Measurements from ENCODE around the gene CCDC174.
"Not testable (repeated sequence)": the region's sequence is repeated elsewhere in the genome, so short reads cannot be mapped to it uniquely, and the experiment has no call there.

The CCDC174 gene

DNA sequence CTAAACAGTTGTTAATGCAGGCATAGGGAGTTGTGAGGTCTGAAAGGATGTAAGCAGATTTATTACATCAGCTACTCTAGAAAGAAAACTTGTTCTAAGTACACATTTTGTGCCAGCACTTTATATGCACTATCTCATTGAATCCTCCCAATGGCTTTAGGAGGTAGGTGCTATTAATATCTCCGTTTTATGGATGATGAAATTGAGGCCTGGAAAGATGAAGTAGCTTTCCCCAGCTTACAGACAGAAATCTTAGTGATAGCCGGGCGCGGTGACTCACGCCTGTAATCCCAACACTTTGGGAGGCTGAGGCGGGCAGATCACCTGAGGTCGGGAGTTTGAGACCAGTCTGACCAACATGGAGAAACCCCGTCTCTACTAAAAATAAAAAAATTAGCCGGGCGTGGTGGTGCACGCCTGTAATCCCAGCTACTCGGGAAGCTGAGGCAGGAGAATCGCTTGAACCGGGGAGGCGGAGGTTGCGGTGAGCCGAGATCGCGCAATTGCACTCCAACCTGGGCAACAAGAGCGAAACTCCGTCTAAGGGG is 872 bp downstream of the CCDC174 start:
- DNase-seq (ENCODE audit: low spot score), result not testable (repeated sequence)

DNA sequence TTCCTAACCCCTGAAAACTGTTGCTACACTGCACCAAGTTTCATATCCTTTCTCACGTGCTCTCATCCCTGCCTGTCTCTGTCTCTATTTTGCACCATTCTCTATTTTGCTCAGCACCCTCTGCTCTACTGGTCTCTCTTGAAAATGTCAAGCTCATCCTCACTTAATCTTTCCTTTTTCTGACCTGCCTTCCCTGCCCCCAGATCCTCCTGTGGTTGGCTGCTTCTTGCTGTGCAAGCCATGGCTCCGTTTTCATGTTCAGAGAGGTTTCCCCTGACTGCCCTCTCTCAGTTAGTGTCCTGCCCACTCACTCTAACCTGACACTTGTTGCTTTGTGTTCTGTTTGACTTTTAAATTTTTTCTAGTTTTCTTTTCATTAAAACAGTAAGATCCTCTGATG is 6.0 kb downstream of the CCDC174 start:
- DNase-seq (ENCODE audit: low spot score), result no peak

DNA sequence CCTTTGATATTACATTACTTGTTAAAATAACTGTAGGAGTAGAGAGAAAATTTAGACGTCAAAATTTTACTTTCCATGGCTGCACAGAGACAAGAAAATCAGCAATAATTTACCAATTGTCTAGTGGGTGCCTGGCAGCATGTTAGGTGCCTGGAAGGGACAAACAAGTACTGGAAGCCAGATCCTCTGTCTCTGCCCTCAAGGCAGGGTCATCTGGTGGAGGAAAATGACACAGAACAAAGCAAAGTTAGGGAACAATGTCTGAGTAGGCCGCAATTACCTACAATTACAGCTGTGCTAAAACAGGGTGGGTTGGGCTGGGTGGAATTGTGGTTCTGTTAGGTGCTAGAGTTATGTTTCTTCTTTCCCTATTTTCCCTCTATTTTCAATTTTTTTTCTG is 7.4 kb downstream of the CCDC174 start:
- no peak for DNase-seq (ENCODE audit: low spot score)

DNA sequence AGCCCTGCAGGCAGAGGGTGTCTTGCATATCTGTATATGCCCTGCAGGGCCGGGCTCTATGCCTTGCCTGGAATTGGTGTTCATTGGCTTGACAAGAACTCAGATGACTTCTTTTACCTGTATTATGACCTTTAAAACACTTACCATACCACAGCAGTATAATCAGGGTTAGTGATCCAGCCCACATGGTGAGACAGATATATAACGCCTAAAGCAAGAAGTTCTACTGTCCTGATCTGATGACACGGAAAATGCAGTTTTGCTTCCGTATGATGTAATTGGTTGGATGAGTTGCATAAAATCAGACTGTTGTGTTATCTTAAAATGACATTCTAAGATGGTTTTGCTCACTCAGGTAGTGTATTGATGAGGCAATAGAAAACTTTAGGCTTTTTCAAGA is 9.4 kb downstream of the CCDC174 start:
- no peak for DNase-seq (ENCODE audit: low spot score)

DNA sequence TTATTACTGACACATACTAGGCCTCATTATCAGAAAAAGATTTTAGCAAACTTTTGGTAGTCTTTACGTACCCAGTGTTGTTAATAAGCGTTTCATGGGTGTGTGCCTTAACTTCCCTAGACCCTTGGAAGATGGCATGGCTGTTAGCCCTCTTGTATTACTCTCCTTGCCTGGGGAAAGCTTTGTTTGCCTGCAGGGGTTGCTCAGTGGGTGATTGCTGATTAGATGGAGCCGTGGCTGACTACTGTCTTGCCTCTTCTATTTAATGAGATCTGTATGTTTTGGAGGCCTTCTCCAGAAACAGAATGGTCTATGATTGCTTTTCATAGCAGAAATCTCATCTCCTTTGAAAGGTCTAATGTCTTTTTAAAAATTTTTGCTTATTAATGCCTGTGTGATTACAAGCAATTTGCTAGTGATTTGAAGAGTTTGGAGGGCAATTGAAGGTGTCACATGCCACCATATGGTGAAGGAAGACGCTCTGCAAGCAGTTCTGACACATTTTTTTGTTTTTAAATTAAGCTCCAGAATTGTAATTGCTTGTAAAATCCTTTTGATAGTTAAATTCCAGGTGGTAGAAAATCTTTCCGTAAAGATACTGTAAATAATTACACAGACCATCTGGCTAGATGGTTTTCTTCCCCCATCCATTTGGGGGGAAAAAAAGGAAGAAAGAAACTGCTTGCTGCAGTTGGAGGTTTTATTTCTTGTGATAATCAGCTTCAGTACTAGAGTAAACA is 12.0 kb downstream of the CCDC174 start:
- DNase-seq (ENCODE audit: low spot score), result no peak

DNA sequence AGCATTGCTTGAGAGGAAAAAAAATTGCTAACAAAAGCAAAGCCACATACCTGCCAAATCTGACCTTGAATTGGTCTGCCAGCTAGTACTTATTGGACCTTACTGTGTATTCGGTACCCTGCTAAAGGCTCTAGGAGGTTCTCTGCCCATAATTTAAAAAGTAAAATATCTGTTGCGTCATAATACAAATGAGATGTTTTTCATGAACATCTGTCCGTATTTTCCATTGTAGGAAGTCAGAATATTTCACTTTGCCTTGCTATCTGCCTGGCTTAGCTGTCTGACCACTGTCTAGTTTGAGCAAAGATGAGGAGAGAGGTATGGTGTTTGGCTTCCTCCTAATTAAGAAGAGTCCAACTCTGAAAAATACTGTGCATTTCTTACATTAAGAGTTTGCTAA is 12.6 kb downstream of the CCDC174 start:
- no peak for DNase-seq (ENCODE audit: low spot score)

DNA sequence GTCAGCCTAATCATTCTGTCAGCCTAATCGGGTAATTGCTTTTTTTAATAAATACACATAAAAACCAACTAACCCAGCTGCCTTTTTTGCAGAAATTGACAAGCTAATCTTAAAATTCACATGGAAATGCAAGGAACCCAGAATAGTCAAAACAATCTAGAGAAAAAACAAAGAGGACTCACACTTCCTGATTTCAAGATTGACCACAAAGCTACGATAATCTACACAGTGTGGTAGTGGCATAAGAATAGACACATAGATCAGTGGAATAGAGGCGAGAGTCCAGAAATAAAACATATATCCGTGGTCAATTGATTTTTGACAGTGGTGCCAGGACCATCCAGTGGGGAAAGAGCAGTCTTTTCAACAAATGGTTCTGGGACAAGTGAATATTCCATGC is 21.0 kb downstream of the CCDC174 start:
- no peak for DNase-seq (ENCODE audit: low spot score)

DNA sequence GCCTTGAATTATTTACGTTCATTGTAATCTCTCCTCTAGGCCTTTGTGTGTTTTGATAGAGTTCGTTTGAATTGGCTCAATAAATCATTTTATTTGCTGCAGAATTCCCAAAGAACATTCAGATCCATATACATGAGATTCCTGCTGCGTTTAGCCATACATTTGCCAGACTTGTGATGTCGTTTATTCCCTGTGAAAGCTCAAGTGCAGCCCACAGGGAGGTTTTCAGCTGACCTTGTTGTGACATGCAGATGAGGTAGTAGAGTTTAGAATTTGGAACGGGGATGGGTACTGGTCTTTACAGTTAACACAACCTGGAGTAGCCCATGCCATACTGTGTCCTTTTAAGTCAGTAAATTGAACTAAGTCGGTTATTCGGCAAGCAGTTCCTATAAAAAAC is 23.3 kb downstream of the CCDC174 start, which contains the start of gene C3orf20:
C3orf20 (plus strand) TSS at position 301 of the 400 bp plus-strand sequence. CDS start 7,573 bp downstream, outside the sequence.
- DNase-seq (ENCODE audit: low spot score), result no peak

DNA sequence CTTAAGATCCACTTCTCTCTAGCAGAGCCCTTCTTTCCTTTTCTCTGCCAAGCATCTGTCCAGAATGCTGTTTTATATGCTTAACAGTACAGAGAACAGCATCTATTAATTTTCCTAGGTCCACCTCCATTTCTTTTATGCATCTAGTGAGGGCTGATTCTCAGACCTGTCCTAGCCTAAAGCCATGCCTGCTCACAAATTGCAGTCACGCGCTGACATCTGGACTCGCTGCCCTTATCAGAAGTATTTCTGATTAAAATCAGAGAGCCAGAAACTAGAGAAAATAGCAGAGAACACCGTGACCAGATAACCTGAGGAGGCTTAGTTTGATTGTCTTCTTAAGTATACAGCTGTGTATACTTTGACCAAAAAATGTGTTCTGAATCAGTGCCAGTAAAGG is 25.3 kb downstream of the CCDC174 start:
- no peak for DNase-seq (ENCODE audit: low spot score)

DNA sequence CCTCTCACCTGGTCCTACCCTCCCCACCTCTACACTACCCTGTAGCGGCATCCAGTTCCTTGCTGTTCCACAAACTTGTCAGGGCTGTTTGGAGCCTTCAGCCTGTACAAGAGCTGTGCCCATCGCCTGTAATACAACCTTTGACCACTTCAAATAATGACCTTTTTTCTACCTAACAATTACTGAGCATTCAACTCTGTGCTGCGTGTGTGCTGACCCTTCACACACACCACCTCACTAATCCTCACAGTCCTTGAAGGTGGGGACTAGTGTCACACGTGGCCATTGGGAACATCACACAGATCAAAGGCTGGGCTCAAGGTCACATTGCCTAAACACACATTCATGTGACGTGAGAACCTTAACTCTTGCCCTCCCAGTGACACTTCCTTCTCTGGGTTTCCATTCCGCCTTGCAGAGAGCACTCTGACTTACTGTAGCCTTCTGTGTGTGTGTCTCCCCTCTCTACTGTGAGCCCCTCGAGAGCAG is 26.5 kb downstream of the CCDC174 start:
- DNase-seq (ENCODE audit: low spot score), result no peak

DNA sequence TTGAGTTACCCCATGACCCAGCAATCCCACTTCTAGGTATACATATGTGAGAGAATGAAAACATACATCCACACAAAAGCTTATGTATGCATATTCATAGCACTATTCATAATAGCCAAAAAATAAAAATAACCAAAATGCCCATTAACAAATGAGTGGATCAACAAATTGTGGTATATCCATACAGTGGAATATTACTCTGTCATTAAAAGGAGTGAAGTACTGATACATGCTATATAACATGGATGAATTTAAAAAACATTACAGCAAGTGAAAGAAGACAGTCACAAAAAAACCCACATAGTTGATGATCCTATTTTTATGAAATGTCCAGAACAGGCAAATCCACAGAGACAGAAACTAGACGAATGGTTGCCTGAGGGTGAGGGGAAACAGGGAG is 28.6 kb downstream of the CCDC174 start:
- no peak for DNase-seq (ENCODE audit: low spot score)

DNA sequence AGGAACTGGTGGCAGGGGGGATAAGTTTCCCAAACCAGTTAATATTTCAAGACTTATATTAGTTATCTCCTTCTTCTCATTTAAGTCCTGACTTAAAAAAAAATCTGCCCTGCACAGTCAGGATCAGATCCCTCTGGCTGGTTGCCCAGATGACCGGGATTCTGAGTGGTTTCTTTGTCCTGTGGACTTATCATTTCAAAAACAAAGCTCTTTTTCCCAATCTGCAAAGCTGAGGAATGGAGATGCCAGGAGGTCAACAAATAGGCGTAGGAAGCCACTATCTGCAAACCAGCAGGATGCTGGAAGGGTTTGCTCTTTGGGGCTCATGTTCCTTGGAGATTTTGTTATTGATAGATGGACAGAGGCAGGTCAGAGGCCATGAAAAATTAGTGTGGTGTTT is 29.2 kb downstream of the CCDC174 start:
- no peak for DNase-seq (ENCODE audit: low spot score)

DNA sequence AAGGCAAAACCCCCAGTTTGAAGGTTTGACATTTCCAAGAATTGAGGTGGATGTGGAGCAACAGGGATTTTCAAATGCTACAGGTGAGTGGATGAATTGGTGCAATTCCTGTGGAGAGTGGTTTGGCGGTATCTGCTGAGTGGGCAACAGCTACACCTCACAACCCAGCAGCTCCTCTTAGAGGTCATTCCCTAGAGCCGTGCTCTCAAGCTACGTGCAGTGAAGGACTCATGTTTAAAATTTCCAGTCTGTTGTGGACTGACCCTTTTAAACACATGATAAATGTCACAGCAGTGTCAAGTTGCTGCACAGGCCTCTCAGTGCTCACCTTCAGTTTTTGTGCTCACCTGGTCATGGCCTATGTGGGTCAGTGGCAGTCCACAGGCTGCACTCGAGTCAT is 32.9 kb downstream of the CCDC174 start:
- DNase-seq (ENCODE audit: low spot score), result no peak

DNA sequence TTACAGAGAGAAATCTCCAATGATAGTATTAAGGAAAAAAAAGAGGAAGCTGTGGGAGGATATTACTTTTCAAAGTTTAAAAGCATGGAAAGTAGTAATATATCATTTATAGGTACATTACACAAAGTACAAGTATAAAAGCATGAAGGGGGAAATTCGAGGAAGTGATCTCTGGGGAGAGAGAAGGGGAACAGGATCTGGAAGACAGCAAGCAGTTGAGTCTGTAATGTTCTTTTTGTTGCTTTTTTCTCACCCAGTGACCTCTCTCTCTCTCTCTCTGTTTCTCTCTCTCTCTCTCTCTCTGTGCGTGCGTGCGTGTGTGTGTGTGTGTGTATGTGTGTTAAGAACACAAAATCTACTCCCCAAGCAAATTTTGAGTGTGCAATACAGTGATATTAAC is 33.6 kb downstream of the CCDC174 start:
- DNase-seq (ENCODE audit: low spot score), result no peak

DNA sequence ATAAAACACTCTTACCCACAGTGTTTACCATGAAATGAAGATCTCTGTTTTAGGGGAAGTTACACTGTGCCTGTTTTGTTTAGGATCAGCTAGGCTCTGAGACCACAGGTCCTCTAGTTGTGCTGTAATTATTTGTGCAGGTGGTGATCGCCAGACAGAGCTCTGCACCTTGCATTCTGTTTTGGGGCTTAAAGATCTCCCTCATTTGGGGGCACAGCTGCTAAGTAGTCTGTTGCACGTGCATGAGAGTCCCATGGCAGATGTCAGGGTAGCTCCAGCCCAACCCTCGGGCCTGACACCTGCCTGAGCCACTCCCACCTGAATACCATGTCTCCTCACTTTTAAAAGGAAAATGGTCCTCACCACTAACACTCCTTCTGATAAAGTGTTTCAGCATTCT is 35.8 kb downstream of the CCDC174 start:
- no peak for DNase-seq (ENCODE audit: low spot score)

DNA sequence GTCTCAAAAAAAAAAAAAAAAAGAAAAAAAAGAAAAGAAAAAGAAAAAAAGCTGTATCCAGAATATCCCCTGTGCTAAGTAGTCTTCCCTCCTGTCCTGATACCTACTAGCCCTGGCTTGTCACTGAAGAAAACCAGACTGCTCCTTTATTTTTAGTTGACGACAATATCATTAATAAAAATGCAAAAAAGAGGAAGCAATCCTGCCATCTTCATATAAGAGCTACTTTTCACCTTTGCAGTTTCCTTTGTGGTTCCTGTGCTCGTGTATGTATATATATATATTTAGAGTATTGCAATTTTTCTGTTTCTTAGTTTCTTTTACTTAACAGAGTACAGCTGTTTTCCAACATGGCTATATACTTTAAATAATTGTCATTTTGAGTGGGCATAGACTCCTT is 37.0 kb downstream of the CCDC174 start:
- no peak for DNase-seq (ENCODE audit: low spot score)

DNA sequence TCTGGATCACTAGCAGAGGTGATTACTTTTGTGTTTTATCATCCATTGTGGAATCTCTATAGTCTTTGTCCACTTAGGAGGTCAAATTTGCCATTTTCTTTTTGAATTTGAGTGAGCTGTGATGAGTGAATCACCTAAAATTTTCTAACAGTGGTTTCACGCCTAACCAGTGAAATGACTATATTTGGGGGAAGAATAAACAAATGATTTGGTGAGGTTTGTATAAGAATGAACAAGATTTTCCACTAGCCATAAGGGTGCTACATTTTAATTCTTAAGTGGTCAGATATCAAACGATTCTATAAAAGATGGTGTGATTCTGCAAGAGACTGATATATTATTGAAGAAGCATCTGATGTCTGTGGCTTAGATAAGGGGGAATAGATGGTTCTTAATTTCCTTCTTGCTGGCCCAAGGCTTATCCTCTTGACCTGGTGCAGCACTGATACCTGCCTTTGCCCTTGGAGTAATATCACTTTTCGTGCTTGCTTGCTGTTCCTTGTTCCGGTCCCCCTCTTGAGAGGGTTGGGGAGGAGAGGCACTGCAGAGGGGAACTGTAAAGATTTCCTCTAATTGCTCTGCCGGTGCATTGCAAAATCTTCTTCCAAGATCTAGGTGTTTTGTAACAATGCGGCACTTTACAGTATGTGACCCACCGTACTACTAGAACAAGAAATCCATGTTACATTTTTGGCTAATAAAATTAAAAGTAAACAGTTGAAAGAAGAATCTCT is 37.9 kb downstream of the CCDC174 start:
- no peak for DNase-seq (ENCODE audit: low spot score)

DNA sequence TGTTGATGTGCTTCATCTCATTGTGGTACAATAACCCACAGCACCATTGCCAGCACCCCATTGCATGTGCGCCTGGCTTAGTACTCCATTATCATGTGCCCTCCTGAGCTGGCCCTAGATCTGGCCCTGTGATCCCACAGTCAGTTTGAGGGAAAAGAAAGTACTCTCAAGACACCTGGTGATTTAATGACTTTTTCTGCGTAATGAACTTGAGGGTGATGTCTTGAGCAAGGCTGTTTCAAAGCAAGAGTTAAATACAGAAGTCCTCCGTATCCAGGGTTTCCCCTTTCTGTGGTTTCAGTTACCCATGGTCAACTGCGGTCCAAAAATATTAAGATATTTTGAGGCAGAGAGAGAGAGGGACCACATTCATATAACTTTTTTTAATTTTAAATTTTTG is 39.7 kb downstream of the CCDC174 start:
- no peak for DNase-seq (ENCODE audit: low spot score)

DNA sequence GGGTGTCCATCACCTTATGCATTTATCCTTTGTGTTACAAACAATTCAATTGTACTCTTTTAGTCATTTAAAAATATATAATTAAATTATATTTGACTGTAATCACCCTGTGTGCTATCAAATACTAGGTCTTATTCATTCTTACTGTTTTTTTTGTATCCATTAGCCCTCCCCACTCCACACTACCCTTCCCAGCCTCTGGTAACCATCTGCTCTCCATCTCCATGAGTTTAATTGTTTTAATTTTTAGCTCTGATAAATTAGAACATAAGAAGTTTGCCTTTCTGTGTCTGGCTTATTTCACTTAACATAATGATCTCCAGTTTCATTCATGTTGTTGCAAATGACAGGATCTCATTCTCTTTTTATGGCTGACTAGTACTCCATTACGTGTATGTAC is 40.2 kb downstream of the CCDC174 start:
- DNase-seq (ENCODE audit: low spot score), result no peak

DNA sequence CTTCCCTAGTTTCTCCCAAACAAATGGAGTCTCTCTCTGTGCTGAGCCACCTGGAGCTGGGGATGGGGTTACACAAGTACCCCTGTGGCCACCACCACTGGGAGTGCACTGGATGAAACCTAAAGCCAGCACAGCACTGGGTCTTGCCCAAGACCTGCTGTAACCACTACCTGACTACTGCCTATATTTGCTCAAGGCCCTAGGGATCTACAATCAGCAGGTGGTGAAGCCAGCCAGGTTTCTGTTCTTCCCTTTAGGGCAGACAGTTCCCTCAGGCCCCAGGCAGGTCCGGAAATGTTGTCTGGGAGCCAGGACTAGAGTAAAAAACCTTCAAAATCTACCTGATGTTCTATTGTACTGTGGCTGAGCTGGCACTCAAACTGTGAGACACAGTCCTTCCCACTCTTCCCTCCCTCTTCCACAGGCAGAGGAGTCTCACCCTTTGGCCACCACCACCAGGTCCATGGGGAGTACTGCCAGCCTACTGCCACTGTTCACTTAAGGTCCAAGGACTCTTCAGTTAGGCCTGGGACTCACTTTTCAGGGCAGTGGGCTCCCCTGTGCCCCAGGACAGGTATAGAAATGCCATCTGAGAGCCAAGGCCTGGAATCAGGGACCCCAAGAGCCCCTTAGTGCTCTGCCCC is 47.2 kb downstream of the CCDC174 start:
- no peak for DNase-seq (ENCODE audit: low spot score)

DNA sequence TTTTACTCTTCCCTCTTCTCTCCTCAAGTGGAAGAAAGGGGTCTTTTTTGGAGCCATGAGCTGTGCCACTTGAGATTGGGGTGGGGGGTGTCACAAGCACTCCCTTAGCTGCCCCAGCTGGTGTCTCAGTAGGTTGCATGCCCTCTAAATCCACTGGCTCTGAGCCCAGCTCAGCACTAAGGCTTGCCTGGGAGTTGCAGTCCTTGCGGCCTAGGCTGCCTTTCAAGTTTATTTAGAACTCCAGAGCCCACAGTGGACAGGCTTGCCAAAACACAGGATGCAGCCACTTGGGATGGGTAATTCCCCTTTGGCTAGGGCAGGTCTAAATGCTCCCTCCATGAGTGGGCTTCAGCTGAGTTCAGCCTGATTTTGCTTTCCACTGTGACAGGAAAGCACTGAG is 48.1 kb downstream of the CCDC174 start:
- DNase-seq (ENCODE audit: low spot score), result no peak

DNA sequence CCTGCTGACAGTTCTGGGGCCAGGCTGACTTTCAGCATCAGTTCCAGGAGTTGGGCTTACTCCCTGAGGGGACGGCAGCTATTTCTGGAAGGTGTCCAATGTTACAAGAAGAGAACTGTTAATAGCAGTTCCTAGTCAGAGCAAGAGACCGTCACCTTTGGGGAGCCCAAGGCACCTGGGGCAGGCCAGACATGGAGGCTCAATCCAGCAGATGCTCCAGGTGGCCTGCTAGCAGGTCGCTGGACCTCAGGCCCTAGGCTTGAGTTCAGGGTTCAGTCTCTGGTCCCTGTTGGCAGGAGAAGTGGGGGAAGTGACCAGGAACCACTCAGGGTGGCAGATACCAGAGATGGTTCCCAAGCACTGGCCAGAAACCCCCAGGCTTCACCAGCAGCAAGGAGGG is 49.3 kb downstream of the CCDC174 start:
- no peak for DNase-seq (ENCODE audit: low spot score)

DNA sequence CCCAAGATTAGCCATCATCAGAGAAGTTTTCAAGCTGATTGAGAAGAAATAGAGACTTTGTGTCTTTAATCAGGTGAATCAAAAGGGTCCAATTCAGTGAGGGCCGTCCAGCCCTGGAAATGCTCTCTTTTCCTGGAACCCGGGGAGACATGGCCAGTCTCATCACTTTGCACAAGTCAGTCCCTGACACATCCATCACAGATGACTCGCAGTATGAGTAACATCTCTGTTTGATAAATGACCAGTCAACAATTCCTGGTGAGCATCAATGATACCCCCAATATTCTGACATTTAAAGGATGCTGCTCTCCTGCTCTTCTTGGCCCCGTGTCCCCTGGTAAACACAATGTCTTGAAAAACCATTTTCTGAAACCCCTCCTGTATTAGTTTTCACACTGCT is 50.1 kb downstream of the CCDC174 start:
- no peak for DNase-seq (ENCODE audit: low spot score)
